SK-N-MC (cell line): ENCODE results near the gene PALB2.

Experiments used
- DNase-seq: peaks from one replicate; pipeline ENCODE4 v3.0.0-alpha.2; 2011; ENCODE audit warnings: low read depth, low spot score
- H3K27ac ChIP-seq: fragments of 200-600 bp; sonication (generic); 2 replicates; pipeline ENCODE4 v1.5.1; 2016; ENCODE audit warnings: mixed run types
- H3K36me3 ChIP-seq: fragments of 200-600 bp; sonication (generic); 2 replicates; pipeline ENCODE4 v1.6.1; 2017; ENCODE audit warnings: antibody characterized with exemption, low read length, mixed read lengths; ENCODE audit not compliant: insufficient read depth
- H3K4me3 ChIP-seq: fragments of 200-600 bp; sonication (generic); 2 replicates; pipeline ENCODE4 v1.5.1; 2016
- H3K9ac ChIP-seq: fragments of 200-600 bp; sonication (generic); 2 replicates; pipeline ENCODE4 v1.8.0; 2017; ENCODE audit warnings: mixed run types, mixed read lengths; ENCODE audit not compliant: insufficient read length
- H3K9me3 ChIP-seq: fragments of 200-600 bp; sonication (generic); 2 replicates; pipeline ENCODE4 v1.6.1; 2017; ENCODE audit warnings: low read depth, mild to moderate bottlenecking, antibody characterized with exemption, low read length, moderate library complexity, mixed read lengths
- EZH2 ChIP-seq: fragments of 200-600 bp; sonication (generic); IDR thresholded peaks from one replicate; pipeline ENCODE4 v1.6.1; 2017; ENCODE audit warnings: antibody characterized with exemption
- FOXP2 ChIP-seq: optimal IDR thresholded peaks from 2 replicates; pipeline ENCODE3; 2011; ENCODE audit warnings: mild to moderate bottlenecking, moderate library complexity; ENCODE audit not compliant: insufficient read depth; ENCODE audit errors: extremely low read length, control extremely low read depth
- POLR2AphosphoS5 ChIP-seq: IDR thresholded peaks from 2 replicates; pipeline ENCODE4 v1.6.1; 2012; ENCODE audit warnings: mild to moderate bottlenecking, low read depth, low read length, borderline replicate concordance

Gene PALB2

DNA sequence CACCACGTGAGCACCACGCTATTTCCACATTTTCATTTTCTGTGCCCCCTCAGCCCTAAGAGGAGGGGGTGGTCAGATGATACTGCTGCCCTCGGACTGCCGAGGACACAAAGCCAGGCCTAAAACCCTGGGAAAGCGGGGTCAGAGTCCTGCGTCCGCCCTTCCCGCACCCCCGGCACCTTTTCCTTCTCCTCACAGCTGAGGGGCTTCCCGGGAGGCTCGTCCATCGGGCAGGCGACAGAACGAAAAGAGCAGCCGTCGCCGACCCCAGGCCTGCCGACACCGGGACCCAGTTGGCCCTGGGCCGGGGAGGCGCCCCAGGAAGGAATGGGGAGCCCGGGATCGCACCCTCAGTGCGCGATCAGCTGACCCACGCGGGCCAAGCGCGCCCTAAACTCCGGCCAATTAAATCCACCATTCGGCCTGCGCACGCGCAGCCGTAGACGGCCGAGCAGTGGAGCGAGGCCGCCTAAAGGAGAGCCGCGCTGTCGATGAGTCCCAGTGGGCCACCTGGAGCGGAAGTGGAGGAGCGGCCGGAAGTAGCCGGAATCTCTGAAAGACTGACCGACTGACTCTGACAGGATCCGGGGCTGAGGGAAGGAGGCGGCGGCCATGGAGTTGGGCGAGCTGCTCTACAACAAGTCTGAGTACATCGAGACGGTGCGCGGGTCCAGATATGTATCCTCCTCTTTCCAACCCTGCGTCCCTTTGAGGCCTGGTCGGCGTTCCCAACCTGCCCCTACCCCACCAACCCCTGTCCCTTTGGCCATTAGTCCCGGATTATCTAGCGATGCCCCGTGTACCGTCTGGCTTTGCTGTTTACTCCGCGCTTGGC is at the start of gene PALB2, which contains the start of gene DCTN5:
TSS of gene PALB2 (minus strand) at position 380 of the 835 bp plus-strand sequence. CDS start at position 227, 153 bp downstream.
TSS of gene DCTN5 (plus strand) at position 536 of the 835 bp plus-strand sequence. CDS start at position 613, 77 bp downstream.
- DNase-seq = peak; percentile 26
- H3K9ac ChIP-seq = peak within 1 kb of the TSS; percentile 99
- peaks cover 6% of the 10 kb centered on the region; the same call in 1 of the 2 replicates for H3K9me3 ChIP-seq
- H3K27ac ChIP-seq = peak within 1 kb of the TSS; percentile 88
- peak within 1 kb of the TSS; percentile 100 for H3K4me3 ChIP-seq
- H3K36me3 ChIP-seq = peaks cover 40% of the 10 kb centered on the region
- TF ChIP-seq FOXP2 (no peak), POLR2AphosphoS5 (peak; percentile 79)

DNA sequence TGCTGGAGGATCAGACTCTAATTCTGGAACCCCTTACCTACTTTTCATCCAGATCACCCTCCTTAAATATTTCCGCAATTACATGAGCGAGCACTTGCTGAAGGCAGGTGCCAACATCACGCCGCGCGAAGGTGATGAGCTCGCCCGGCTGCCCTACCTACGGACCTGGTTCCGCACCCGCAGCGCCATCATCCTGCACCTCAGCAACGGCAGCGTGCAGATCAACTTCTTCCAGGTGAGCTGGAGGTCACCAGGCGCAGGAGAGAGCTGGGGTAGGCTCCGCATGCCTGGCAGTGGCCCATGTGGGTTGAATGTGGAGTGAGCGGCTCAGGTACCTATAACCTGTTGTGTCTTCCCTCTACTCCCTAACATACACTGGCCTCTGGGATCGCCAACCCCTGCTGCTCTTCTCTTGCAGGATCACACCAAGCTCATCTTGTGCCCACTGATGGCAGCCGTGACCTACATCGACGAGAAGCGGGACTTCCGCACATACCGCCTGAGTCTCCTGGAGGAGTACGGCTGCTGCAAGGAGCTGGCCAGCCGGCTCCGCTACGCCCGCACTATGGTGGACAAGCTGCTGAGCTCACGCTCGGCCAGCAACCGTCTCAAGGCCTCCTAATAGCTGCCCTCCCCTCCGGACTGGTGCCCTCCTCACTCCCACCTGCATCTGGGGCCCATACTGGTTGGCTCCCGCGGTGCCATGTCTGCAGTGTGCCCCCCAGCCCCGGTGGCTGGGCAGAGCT is 48.5 kb upstream of the PALB2 start:
- H3K9ac ChIP-seq = no peak overlapping the region
- no peak overlapping the region for H3K27ac ChIP-seq
- H3K36me3 ChIP-seq = peaks cover 69% of the 10 kb centered on the region
- TF ChIP-seq FOXP2 = no peak
- TF ChIP-seq POLR2AphosphoS5 = no peak
- no peak for TF ChIP-seq EZH2
- H3K4me3 ChIP-seq = no peak overlapping the region
- no peak for DNase-seq
- H3K9me3 ChIP-seq = no peaks in the 10 kb centered on the region

DNA sequence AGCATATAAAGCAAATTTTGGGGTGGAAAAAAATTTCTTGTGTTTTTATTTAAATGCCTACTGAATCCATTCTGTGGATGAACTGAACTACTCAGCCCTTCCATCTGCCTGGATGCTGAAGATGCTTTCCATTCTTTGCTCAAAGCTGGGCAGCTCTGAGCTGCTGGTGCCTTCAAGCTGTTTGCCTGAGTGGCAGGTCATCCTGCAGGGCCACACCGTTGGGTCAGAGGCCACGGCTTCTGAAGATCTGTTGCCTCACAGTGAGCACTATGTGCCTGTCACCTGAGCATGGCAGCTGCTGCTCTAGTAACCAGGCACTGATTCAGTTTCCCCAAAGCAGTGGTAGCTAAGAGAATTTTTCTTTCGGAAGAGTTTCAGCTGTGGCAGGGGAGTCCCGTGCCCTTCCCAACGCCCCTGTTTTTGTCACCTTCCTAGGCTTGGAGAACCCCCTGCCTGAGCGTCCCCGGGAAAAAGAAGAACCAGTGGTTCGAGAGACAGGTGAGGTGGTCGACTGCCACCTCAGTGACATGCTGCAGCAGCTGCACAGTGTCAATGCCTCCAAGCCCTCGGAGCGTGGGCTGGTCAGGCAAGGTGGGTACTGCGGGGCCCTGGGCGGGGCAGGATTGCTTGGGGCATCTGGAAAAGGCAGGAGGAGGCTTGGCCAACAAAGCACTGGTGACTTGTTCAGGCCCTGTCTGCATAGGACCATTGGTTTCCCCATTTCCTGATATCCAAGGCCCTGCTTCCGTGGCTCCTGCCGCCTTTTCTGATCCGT is 46.1 kb upstream of the PALB2 start:
- Histone ChIP-seq H3K4me3 (no peak overlapping the region), H3K9me3 (no peaks in the 10 kb centered on the region), H3K9ac (no peak overlapping the region), H3K27ac (no peak overlapping the region), H3K36me3 (peaks cover 93% of the 10 kb centered on the region)
- DNase-seq = no peak
- TF ChIP-seq POLR2AphosphoS5 (no peak), EZH2 (no peak), FOXP2 (no peak)

DNA sequence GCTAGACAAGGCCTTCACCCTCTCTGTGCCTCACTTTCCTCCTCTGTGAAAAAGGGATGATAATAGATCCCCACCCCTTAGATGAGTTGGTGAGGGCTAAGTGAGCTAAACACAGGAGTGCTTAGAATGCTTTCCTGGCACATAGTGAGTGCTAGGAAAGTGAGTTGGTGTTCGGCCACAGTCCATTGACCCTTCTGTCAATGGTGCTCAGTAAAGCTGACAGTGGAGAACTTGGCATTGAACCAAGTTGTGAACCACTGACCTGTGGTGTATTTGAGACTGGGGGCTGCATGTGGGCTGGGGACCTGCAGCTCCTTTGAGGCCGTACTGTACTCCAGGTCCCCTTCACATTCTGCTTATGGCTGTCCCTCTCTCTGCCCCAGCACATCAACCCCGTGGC is 42.4 kb upstream of the PALB2 start:
- Histone ChIP-seq H3K9ac (no peak overlapping the region), H3K9me3 (no peaks in the 10 kb centered on the region), H3K27ac (no peak overlapping the region), H3K36me3 (peaks cover 85% of the 10 kb centered on the region), H3K4me3 (no peak overlapping the region)
- TF ChIP-seq FOXP2 (no peak), EZH2 (no peak), POLR2AphosphoS5 (no peak)
- DNase-seq = no peak

DNA sequence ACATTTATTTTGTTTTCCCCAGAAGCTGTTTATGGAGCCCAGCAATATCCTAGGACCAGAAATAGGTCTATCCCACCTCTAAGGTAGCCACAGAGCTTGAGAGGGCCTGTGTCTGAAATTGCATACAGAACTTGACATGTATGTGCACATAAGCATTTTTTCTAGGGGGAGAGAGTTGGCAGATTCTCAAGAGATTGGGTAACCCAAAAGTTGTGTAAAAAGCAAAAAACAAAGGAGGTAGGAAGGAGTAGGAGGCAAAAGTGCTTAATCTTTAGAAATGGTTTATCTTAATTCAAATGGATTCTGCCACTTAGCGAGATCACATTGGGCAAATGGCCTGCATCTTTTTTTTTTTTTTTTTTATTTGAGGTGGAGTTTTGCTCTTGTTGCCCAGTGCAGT is 41.1 kb upstream of the PALB2 start:
- H3K36me3 ChIP-seq = peaks cover 72% of the 10 kb centered on the region
- TF ChIP-seq FOXP2 (no peak), EZH2 (no peak), POLR2AphosphoS5 (no peak)
- H3K27ac ChIP-seq = peak overlapping the region; percentile 54
- H3K9ac ChIP-seq = peak overlapping the region; percentile 89
- peak overlapping the region; percentile 86 for H3K4me3 ChIP-seq
- H3K9me3 ChIP-seq = no peaks in the 10 kb centered on the region
- DNase-seq = peak; percentile 64

DNA sequence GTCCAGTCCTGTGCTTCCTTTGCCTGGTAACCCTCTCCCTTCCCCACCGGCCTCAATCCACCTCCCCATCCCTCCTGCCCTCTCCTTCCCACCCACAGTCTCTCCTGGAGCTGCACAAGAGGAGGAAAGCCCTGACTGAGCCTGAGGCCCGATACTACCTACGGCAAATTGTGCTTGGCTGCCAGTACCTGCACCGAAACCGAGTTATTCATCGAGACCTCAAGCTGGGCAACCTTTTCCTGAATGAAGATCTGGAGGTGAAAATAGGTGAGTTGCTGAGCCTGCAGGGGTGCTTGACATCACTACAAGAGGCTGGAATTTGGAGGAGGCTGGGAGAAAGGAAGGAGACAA is 38.9 kb upstream of the PALB2 start:
- Histone ChIP-seq H3K9me3 (no peaks in the 10 kb centered on the region), H3K36me3 (peaks cover 50% of the 10 kb centered on the region), H3K27ac (peak overlapping the region; percentile 63; the same call in 1 of the 2 replicates), H3K9ac (peak overlapping the region; percentile 89), H3K4me3 (peak overlapping the region; percentile 86)
- DNase-seq = no peak
- TF ChIP-seq POLR2AphosphoS5 (no peak), EZH2 (no peak), FOXP2 (no peak)

DNA sequence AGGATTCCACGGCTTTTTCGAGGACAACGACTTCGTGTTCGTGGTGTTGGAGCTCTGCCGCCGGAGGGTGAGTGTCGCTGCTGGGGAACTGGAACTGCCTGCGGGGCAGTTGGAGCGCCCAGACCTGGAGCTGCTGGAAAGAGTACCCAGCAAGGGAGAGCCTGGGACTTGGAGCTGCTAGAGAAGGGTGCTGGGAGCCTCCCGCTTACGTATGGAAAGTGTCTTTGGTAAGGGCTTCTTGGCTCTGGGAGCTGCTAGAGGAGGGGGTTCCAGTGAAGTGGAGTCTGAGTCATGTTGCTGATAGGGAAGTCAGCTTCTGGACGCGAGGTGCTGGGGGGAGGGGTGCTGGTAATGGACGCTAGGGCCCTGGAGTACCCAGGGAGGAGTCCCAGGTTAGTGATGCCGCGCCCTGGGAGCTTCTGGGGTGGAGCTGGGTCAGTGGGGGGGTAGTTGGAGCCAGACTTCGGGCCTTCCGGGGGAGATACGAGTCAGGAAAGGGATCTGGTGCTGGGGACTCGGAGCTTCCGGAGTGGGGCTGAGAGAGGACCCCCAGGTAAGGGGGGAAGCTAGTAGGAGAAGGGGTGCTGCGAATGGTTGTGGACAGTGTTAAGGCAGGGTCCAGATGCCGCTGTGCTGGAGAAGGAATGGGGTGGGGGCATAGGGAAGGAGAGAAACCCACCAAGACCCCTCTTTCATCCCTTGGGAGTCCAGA is 38.3 kb upstream of the PALB2 start:
- Histone ChIP-seq H3K27ac (peak overlapping the region; percentile 63), H3K36me3 (peaks cover 46% of the 10 kb centered on the region), H3K9me3 (no peaks in the 10 kb centered on the region), H3K9ac (peak overlapping the region; percentile 89), H3K4me3 (peak overlapping the region; percentile 86)
- TF ChIP-seq POLR2AphosphoS5 (no peak), EZH2 (no peak), FOXP2 (no peak)
- no peak for DNase-seq
